Measurements from ENCODE around the gene ZNF598. TPM values are rescaled to one million over a fixed set of nuclear protein-coding genes. Genes with fewer than 3 reads are reported as not detected.

ZNF598 gene
- total and polyA plus RNA-seq, 2 of the 13 experiments (the other 11 are each of a cell fraction or from before 2014, with no cell fraction given) = 13.5 to 14.2 TPM

DNA sequence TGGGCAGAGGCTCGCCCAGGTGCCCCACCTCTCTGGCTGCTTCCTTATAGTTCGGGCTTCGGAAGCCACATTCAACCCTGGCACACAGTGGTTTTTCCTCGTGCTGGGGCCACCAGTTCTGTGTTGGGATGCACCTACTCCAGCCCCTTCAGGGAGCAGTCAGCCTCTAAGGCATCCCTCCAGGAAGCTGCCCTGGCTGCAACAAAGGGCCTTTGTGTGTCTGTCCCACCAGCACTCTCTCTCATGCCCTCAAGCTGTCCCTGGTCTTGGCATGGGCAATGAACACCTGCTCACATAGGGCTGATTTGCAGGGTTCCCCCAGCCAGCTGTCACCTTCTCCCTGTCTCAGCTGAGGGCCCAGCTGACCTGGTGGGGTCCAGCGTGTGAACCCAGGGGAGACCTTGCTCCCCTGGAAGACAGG is 27.6 kb downstream of the ZNF598 start (continued):
- TF ChIP-seq, protein P1, sequence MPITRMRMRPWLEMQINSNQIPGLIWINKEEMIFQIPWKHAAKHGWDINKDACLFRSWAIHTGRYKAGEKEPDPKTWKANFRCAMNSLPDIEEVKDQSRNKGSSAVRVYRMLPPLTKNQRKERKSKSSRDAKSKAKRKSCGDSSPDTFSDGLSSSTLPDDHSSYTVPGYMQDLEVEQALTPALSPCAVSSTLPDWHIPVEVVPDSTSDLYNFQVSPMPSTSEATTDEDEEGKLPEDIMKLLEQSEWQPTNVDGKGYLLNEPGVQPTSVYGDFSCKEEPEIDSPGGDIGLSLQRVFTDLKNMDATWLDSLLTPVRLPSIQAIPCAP (CRISPR knock-in tag; IDR thresholded peaks at IDR 0.05; ENCODE audit: low read depth) = no peak
- TF ChIP-seq ZNF772 (CRISPR knock-in tag; IDR thresholded peaks at IDR 0.05) = no peak
- TF ChIP-seq, protein P2, sequence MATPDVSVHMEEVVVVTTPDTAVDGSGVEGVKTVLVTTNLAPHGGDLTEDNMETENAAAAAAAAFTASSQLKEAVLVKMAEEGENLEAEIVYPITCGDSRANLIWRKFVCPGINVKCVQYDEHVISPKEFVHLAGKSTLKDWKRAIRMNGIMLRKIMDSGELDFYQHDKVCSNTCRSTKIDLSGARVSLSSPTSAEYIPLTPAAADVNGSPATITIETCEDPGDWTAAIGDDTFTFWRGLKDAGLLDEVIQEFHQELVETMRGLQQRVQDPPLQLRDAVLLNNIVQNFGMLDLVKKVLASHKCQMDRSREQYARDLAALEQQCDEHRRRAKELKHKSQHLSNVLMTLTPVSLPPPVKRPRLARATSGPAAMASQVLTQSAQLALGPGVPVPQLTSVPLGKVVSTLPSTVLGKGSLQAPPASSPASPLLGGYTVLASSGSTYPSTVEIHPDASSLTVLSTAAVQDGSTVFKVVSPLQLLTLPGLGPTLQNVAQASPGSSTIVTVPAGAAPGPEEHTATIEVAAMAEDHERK (CRISPR knock-in tag; IDR thresholded peaks at IDR 0.05; ENCODE audit: low read depth) = no peak
- TF ChIP-seq ZFP62 (CRISPR knock-in tag; IDR thresholded peaks at IDR 0.05) = no peak
- TF ChIP-seq, protein P3, sequence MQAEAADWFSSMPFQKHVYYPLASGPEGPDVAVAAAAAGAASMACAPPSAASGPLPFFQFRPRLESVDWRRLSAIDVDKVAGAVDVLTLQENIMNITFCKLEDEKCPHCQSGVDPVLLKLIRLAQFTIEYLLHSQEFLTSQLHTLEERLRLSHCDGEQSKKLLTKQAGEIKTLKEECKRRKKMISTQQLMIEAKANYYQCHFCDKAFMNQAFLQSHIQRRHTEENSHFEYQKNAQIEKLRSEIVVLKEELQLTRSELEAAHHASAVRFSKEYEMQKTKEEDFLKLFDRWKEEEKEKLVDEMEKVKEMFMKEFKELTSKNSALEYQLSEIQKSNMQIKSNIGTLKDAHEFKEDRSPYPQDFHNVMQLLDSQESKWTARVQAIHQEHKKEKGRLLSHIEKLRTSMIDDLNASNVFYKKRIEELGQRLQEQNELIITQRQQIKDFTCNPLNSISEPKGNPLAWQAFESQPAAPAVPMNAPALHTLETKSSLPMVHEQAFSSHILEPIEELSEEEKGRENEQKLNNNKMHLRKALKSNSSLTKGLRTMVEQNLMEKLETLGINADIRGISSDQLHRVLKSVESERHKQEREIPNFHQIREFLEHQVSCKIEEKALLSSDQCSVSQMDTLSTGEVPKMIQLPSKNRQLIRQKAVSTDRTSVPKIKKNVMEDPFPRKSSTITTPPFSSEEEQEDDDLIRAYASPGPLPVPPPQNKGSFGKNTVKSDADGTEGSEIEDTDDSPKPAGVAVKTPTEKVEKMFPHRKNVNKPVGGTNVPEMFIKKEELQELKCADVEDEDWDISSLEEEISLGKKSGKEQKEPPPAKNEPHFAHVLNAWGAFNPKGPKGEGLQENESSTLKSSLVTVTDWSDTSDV (CRISPR knock-in tag; IDR thresholded peaks at IDR 0.05) = 0 out of 2 replicates have a peak, but pooled peaks have one; percentile 42
- no peak for TF ChIP-seq ZNF329 (CRISPR knock-in tag; IDR thresholded peaks at IDR 0.05; ENCODE audit: low read depth)
- TF ChIP-seq, protein P4, sequence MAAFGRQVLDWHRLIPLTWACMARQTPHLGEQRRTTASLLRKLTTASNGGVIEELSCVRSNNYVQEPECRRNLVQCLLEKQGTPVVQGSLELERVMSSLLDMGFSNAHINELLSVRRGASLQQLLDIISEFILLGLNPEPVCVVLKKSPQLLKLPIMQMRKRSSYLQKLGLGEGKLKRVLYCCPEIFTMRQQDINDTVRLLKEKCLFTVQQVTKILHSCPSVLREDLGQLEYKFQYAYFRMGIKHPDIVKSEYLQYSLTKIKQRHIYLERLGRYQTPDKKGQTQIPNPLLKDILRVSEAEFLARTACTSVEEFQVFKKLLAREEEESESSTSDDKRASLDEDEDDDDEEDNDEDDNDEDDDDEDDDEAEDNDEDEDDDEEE (CRISPR knock-in tag; IDR thresholded peaks at IDR 0.05) = no peak
- TF ChIP-seq, protein P5, sequence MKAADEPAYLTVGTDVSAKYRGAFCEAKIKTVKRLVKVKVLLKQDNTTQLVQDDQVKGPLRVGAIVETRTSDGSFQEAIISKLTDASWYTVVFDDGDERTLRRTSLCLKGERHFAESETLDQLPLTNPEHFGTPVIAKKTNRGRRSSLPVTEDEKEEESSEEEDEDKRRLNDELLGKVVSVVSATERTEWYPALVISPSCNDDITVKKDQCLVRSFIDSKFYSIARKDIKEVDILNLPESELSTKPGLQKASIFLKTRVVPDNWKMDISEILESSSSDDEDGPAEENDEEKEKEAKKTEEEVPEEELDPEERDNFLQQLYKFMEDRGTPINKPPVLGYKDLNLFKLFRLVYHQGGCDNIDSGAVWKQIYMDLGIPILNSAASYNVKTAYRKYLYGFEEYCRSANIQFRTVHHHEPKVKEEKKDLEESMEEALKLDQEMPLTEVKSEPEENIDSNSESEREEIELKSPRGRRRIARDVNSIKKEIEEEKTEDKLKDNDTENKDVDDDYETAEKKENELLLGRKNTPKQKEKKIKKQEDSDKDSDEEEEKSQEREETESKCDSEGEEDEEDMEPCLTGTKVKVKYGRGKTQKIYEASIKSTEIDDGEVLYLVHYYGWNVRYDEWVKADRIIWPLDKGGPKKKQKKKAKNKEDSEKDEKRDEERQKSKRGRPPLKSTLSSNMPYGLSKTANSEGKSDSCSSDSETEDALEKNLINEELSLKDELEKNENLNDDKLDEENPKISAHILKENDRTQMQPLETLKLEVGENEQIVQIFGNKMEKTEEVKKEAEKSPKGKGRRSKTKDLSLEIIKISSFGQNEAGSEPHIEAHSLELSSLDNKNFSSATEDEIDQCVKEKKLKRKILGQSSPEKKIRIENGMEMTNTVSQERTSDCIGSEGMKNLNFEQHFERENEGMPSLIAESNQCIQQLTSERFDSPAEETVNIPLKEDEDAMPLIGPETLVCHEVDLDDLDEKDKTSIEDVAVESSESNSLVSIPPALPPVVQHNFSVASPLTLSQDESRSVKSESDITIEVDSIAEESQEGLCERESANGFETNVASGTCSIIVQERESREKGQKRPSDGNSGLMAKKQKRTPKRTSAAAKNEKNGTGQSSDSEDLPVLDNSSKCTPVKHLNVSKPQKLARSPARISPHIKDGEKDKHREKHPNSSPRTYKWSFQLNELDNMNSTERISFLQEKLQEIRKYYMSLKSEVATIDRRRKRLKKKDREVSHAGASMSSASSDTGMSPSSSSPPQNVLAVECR (CRISPR knock-in tag; IDR thresholded peaks at IDR 0.05; ENCODE audit: borderline replicate concordance) = 0 out of 2 replicates have a peak, but pooled peaks have one; percentile 17
- no peak for TF ChIP-seq WIZ (CRISPR knock-in tag; IDR thresholded peaks at IDR 0.05)
- TF ChIP-seq HNRNPL (IDR thresholded peaks at IDR 0.05; ENCODE audit: low read depth, low read length) = 0 out of 2 replicates have a peak, but pooled peaks have one; percentile 64
- TF ChIP-seq SMYD3 (CRISPR knock-in tag; IDR thresholded peaks at IDR 0.05) = no peak
- TF ChIP-seq, protein P6, sequence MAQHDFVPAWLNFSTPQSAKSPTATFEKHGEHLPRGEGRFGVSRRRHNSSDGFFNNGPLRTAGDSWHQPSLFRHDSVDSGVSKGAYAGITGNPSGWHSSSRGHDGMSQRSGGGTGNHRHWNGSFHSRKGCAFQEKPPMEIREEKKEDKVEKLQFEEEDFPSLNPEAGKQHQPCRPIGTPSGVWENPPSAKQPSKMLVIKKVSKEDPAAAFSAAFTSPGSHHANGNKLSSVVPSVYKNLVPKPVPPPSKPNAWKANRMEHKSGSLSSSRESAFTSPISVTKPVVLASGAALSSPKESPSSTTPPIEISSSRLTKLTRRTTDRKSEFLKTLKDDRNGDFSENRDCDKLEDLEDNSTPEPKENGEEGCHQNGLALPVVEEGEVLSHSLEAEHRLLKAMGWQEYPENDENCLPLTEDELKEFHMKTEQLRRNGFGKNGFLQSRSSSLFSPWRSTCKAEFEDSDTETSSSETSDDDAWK (CRISPR knock-in tag; IDR thresholded peaks at IDR 0.05) = no peak
- TF ChIP-seq, protein P7, sequence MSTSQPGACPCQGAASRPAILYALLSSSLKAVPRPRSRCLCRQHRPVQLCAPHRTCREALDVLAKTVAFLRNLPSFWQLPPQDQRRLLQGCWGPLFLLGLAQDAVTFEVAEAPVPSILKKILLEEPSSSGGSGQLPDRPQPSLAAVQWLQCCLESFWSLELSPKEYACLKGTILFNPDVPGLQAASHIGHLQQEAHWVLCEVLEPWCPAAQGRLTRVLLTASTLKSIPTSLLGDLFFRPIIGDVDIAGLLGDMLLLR (CRISPR knock-in tag; IDR thresholded peaks at IDR 0.05) = no peak
- no peak for TF ChIP-seq SAFB2 (CRISPR knock-in tag; IDR thresholded peaks at IDR 0.05; ENCODE audit: borderline replicate concordance, low read depth)
- TF ChIP-seq NFE2 (CRISPR knock-in tag; IDR thresholded peaks at IDR 0.05) = no peak
- TF ChIP-seq ZFP37 (CRISPR knock-in tag; IDR thresholded peaks at IDR 0.05; ENCODE audit: borderline replicate concordance) = no peak
- TF ChIP-seq TEAD2 (CRISPR knock-in tag; IDR thresholded peaks at IDR 0.05) = no peak

Measured in HepG2 (cell line).